Measurements from ENCODE around the gene CSTB.

CSTB gene

DNA sequence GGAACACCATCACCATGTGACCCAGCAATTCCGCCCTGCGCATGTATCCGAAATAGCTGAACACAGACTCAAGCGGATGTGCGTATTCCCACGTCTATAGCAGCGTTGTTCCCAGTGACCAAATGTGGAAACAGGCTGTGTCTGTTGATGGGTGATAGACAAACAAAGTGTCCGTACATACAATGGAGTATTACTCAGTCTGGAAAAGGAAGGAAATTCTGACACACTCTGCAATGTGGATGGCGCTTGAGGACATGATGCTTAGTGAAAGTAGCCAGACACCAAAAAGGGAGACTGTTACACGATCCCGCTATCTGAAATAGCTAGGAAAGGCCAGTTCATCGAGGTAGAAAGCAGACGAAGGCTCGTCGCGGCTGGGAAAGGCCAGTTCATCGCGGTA, 31.4 kb downstream of the CSTB start:
- Histone ChIP-seq H3K36me3 (replicated peaks in 1 of 2; ENCODE audit: control insufficient read depth in 2 of 2, insufficient read depth in 2 of 2, low read length in 2 of 2) (peaks cover 11 to 66% of the 10 kb centered on the region in 2 donors), H3K27me3 (ENCODE audit: control insufficient read depth in 3 of 3, insufficient read depth in 3 of 3, low read depth in 1 of 3, low read length in 3 of 3) (no peaks in the 10 kb centered on the region), H4K8ac (ENCODE audit: low read depth, low read length) (no peak overlapping the region), H3K4me2 (ENCODE audit: insufficient read depth, low read length, poor library complexity, severe bottlenecking) (no peak overlapping the region), H3K9me3 (replicated peaks in 1 of 2; ENCODE audit: control insufficient read depth in 2 of 2, insufficient read depth in 1 of 2, low read depth in 1 of 2, low read length in 2 of 2) (peaks cover 0 to 1% of the 10 kb centered on the region in 2 donors), H2AFZ (ENCODE audit: low read length) (no peak overlapping the region), H3K4me1 (ENCODE audit: control insufficient read depth in 2 of 2, insufficient read depth in 1 of 2, low read depth in 1 of 2, low read length in 2 of 2) (peaks cover 2 to 6% of the 10 kb centered on the region in 2 donors), H2BK15ac (ENCODE audit: low read length) (no peak overlapping the region), H3K79me1 (ENCODE audit: low read depth, low read length) (peaks cover 2% of the 10 kb centered on the region), H2BK120ac (ENCODE audit: low read depth, low read length) (no peak overlapping the region), H3K9ac (ENCODE audit: low read depth, low read length, poor library complexity) (no peak overlapping the region), H4K91ac (ENCODE audit: low read depth, low read length, poor library complexity) (no peak overlapping the region), H3K27ac (replicated peaks; ENCODE audit: low read length) (no peak overlapping the region), H3K23ac (ENCODE audit: low read depth, low read length, poor library complexity) (no peak overlapping the region), H2BK5ac (ENCODE audit: low read length) (no peak overlapping the region), H3K4ac (ENCODE audit: low read length) (no peak overlapping the region), H3K14ac (ENCODE audit: low read length) (no peak overlapping the region), H3K4me3 (ENCODE audit: low read length in 2 of 2) (no peak overlapping the region), H3K18ac (ENCODE audit: low read length) (no peak overlapping the region), H2BK12ac (ENCODE audit: low read length) (no peak overlapping the region), H2AK5ac (ENCODE audit: low read depth, low read length) (no peak overlapping the region)
- no peak for DNase-seq (ENCODE audit: low spot score)
- no CpG with 5 or more reads among the region's 18 CpGs for WGBS, 2 donors (ENCODE audit: extremely low coverage in 2 of 2, insufficient read length in 2 of 2, insufficient replicate concordance in 1 of 2)

GRCh38 chr21:43743947-43744346, 32.2 kb downstream of the CSTB start:
- H3K4me3 ChIP-seq (ENCODE audit: low read length in 2 of 2): no peak overlapping the region
- peaks cover 2% of the 10 kb centered on the region for H3K79me1 ChIP-seq (ENCODE audit: low read depth, low read length)
- no peak overlapping the region for H4K8ac ChIP-seq (ENCODE audit: low read depth, low read length)
- no peak overlapping the region for H2BK120ac ChIP-seq (ENCODE audit: low read depth, low read length)
- H2BK5ac ChIP-seq (ENCODE audit: low read length): no peak overlapping the region
- no peak overlapping the region for H2AFZ ChIP-seq (ENCODE audit: low read length)
- peaks cover 0 to 1% of the 10 kb centered on the region in 2 donors for H3K9me3 ChIP-seq (replicated peaks in 1 of 2; ENCODE audit: control insufficient read depth in 2 of 2, insufficient read depth in 1 of 2, low read depth in 1 of 2, low read length in 2 of 2)
- no peak overlapping the region for H4K91ac ChIP-seq (ENCODE audit: low read depth, low read length, poor library complexity)
- peaks cover 2 to 6% of the 10 kb centered on the region in 2 donors for H3K4me1 ChIP-seq (ENCODE audit: control insufficient read depth in 2 of 2, insufficient read depth in 1 of 2, low read depth in 1 of 2, low read length in 2 of 2)
- no peak for DNase-seq (ENCODE audit: low spot score)
- peaks cover 11 to 61% of the 10 kb centered on the region in 2 donors for H3K36me3 ChIP-seq (replicated peaks in 1 of 2; ENCODE audit: control insufficient read depth in 2 of 2, insufficient read depth in 2 of 2, low read length in 2 of 2)
- H2AK5ac ChIP-seq (ENCODE audit: low read depth, low read length): no peak overlapping the region
- H3K27ac ChIP-seq (replicated peaks; ENCODE audit: low read length): no peak overlapping the region
- H2BK15ac ChIP-seq (ENCODE audit: low read length): no peak overlapping the region
- H3K27me3 ChIP-seq (ENCODE audit: control insufficient read depth in 3 of 3, insufficient read depth in 3 of 3, low read depth in 1 of 3, low read length in 3 of 3): no peaks in the 10 kb centered on the region
- no peak overlapping the region for H3K14ac ChIP-seq (ENCODE audit: low read length)
- no CpG with 5 or more reads among the region's 8 CpGs for WGBS, 2 donors (ENCODE audit: extremely low coverage in 2 of 2, insufficient read length in 2 of 2, insufficient replicate concordance in 1 of 2)
- no peak overlapping the region for H3K4me2 ChIP-seq (ENCODE audit: insufficient read depth, low read length, poor library complexity, severe bottlenecking)
- H3K9ac ChIP-seq (ENCODE audit: low read depth, low read length, poor library complexity): no peak overlapping the region
- no peak overlapping the region for H2BK12ac ChIP-seq (ENCODE audit: low read length)
- no peak overlapping the region for H3K23ac ChIP-seq (ENCODE audit: low read depth, low read length, poor library complexity)
- H3K4ac ChIP-seq (ENCODE audit: low read length): no peak overlapping the region
- no peak overlapping the region for H3K18ac ChIP-seq (ENCODE audit: low read length)

DNA sequence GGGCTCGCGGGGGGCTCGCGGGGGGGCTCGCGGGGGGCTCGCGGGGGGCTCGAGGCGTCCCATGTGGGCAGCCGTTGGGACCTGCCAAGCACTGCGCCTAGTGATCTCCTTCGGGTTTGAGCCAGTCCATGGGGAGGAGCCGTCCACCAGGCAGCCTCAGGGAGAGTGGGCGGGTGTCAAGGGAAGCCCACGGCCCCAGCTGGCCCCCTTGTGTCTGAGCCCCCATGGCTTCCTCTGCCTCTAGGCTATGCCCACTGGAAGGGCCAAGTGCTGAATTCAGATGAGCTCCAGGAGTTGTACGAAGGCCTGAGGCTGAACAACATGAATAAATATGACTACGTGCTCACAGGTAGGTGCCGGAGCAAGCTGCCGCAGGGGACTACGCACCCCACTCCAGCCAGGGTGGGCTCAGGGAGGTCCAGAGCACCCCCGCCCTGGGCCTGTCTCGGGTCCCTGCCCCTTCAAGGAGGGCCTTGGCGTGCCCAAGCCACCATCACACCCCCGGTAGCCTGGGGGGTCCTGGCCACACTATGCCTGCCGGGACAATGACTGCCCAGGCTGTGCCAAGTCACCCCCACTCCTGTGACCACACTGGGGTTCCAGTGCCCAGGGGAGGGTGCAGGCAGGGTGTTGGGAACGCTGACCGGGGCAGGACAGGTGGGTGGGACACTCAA, 34.5 kb downstream of the CSTB start:
- no peak overlapping the region for H3K4ac ChIP-seq (ENCODE audit: low read length)
- peak overlapping the region; percentile 67 for H3K23ac ChIP-seq (ENCODE audit: low read depth, low read length, poor library complexity)
- H2BK15ac ChIP-seq (ENCODE audit: low read length): peak overlapping the region; percentile 49
- no peak overlapping the region for H4K91ac ChIP-seq (ENCODE audit: low read depth, low read length, poor library complexity)
- H3K4me2 ChIP-seq (ENCODE audit: insufficient read depth, low read length, poor library complexity, severe bottlenecking): no peak overlapping the region
- H2AFZ ChIP-seq (ENCODE audit: low read length): no peak overlapping the region
- peaks cover 4% of the 10 kb centered on the region for H3K79me1 ChIP-seq (ENCODE audit: low read depth, low read length)
- H3K4me1 ChIP-seq (ENCODE audit: control insufficient read depth in 2 of 2, insufficient read depth in 1 of 2, low read depth in 1 of 2, low read length in 2 of 2): peaks cover 4 to 10% of the 10 kb centered on the region in 2 donors
- peak overlapping the region; percentile 86 for H2AK5ac ChIP-seq (ENCODE audit: low read depth, low read length)
- DNase-seq (ENCODE audit: low spot score): no peak
- peak overlapping the region; percentile 66 for H2BK12ac ChIP-seq (ENCODE audit: low read length)
- peaks cover 11 to 44% of the 10 kb centered on the region in 2 donors for H3K36me3 ChIP-seq (replicated peaks in 1 of 2; ENCODE audit: control insufficient read depth in 2 of 2, insufficient read depth in 2 of 2, low read length in 2 of 2)
- no peaks in the 10 kb centered on the region for H3K27me3 ChIP-seq (ENCODE audit: control insufficient read depth in 3 of 3, insufficient read depth in 3 of 3, low read depth in 1 of 3, low read length in 3 of 3)
- peak overlapping the region; percentile 87 for H2BK120ac ChIP-seq (ENCODE audit: low read depth, low read length)
- peak overlapping the region; percentile 83 for H3K9ac ChIP-seq (ENCODE audit: low read depth, low read length, poor library complexity)
- H3K27ac ChIP-seq (replicated peaks; ENCODE audit: low read length): peak overlapping the region; percentile 25
- peak overlapping the region; percentile 77 for H3K18ac ChIP-seq (ENCODE audit: low read length)
- no CpG with 5 or more reads among the region's 28 CpGs for WGBS, 2 donors (ENCODE audit: extremely low coverage in 2 of 2, insufficient read length in 2 of 2, insufficient replicate concordance in 1 of 2)
- H3K4me3 ChIP-seq (ENCODE audit: low read length in 2 of 2): peak overlapping the region in 1 of 2 donors; percentile 20
- peak overlapping the region; percentile 69 for H2BK5ac ChIP-seq (ENCODE audit: low read length)
- H4K8ac ChIP-seq (ENCODE audit: low read depth, low read length): peak overlapping the region; percentile 1
- H3K9me3 ChIP-seq (replicated peaks in 1 of 2; ENCODE audit: control insufficient read depth in 2 of 2, insufficient read depth in 1 of 2, low read depth in 1 of 2, low read length in 2 of 2): peaks cover 0 to 1% of the 10 kb centered on the region in 2 donors
- no peak overlapping the region for H3K14ac ChIP-seq (ENCODE audit: low read length)

GRCh38 chr21:43740497-43741156, 35.5 kb downstream of the CSTB start:
- Histone ChIP-seq H2BK15ac (ENCODE audit: low read length) (no peak overlapping the region), H3K9ac (ENCODE audit: low read depth, low read length, poor library complexity) (no peak overlapping the region), H3K4me3 (ENCODE audit: low read length in 2 of 2) (no peak overlapping the region), H3K4me2 (ENCODE audit: insufficient read depth, low read length, poor library complexity, severe bottlenecking) (peak overlapping the region; percentile 43), H3K18ac (ENCODE audit: low read length) (no peak overlapping the region), H2BK12ac (ENCODE audit: low read length) (no peak overlapping the region), H3K9me3 (replicated peaks in 1 of 2; ENCODE audit: control insufficient read depth in 2 of 2, insufficient read depth in 1 of 2, low read depth in 1 of 2, low read length in 2 of 2) (peaks cover 0 to 1% of the 10 kb centered on the region in 2 donors), H2BK120ac (ENCODE audit: low read depth, low read length) (no peak overlapping the region), H3K27me3 (ENCODE audit: control insufficient read depth in 3 of 3, insufficient read depth in 3 of 3, low read depth in 1 of 3, low read length in 3 of 3) (no peaks in the 10 kb centered on the region), H3K14ac (ENCODE audit: low read length) (no peak overlapping the region), H3K27ac (replicated peaks; ENCODE audit: low read length) (peak overlapping the region; percentile 10), H3K36me3 (replicated peaks in 1 of 2; ENCODE audit: control insufficient read depth in 2 of 2, insufficient read depth in 2 of 2, low read length in 2 of 2) (peaks cover 6 to 34% of the 10 kb centered on the region in 2 donors), H4K8ac (ENCODE audit: low read depth, low read length) (no peak overlapping the region), H3K79me1 (ENCODE audit: low read depth, low read length) (peaks cover 4% of the 10 kb centered on the region), H2AFZ (ENCODE audit: low read length) (peak overlapping the region; percentile 2), H3K4ac (ENCODE audit: low read length) (no peak overlapping the region), H2AK5ac (ENCODE audit: low read depth, low read length) (no peak overlapping the region), H3K4me1 (ENCODE audit: control insufficient read depth in 2 of 2, insufficient read depth in 1 of 2, low read depth in 1 of 2, low read length in 2 of 2) (peaks cover 4 to 10% of the 10 kb centered on the region in 2 donors), H2BK5ac (ENCODE audit: low read length) (no peak overlapping the region), H4K91ac (ENCODE audit: low read depth, low read length, poor library complexity) (no peak overlapping the region), H3K23ac (ENCODE audit: low read depth, low read length, poor library complexity) (no peak overlapping the region)
- peak; percentile 53 for DNase-seq (ENCODE audit: low spot score)
- no CpG with 5 or more reads among the region's 25 CpGs for WGBS, 2 donors (ENCODE audit: extremely low coverage in 2 of 2, insufficient read length in 2 of 2, insufficient replicate concordance in 1 of 2)
